GM19463 (cell line): ENCODE measurements around the gene TSPAN15.

ENCODE experiments used
- ATAC-seq: cut with Tn5 transposase; IDR thresholded peaks from one replicate; pipeline ENCODE4 v1.9.1; 2021; ENCODE audit warnings: mild to moderate bottlenecking, moderate library complexity; ENCODE audit not compliant: unreplicated experiment

The TSPAN15 gene

DNA sequence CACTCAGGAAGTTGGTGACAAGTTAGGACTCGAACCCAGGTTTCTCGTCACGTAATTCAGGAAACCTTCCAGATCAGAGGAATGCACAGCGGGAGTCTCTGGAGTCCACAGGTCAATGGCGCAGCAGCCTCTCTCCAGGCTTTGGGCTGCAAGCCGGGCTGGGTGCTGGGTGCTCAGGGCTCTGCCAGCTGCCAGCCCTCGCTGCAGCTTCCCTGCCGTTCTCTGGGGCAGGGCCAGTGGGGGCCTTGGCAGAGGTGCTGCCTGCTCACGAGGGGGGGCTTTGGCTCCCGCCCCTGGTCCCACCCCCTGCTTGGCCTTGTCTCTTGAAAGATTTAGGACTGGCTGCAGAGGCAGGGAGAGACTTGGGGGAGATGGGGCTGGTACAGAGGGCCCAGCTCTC lies 34.6 kb upstream of the TSPAN15 start, which contains the start of gene TACR2:
TSS of gene TACR2 (minus strand) at position 224 of the 400 bp plus-strand sequence. CDS start 595 bp downstream, outside the sequence.
- no peak for ATAC-seq

DNA sequence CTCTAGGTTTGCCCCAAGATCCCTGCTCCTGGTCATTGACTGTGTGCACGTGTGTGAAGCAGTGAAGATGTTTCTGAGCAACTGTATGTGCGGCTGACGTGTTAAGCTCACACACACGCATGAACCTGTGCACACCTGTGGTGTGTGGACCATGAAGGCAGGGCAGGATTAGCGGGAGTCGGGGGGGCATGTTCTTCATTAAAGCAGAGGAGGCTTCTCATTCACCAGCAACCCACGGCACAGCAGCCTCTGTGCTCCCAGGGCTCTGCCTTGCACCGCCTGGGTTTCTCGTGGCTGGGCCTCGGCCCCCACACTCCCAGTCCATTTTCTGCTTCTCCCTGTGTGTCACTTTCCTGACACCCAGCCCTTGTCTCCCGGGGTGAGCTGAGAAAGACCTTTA lies 33.7 kb upstream of the TSPAN15 start:
- ATAC-seq, result no peak

DNA sequence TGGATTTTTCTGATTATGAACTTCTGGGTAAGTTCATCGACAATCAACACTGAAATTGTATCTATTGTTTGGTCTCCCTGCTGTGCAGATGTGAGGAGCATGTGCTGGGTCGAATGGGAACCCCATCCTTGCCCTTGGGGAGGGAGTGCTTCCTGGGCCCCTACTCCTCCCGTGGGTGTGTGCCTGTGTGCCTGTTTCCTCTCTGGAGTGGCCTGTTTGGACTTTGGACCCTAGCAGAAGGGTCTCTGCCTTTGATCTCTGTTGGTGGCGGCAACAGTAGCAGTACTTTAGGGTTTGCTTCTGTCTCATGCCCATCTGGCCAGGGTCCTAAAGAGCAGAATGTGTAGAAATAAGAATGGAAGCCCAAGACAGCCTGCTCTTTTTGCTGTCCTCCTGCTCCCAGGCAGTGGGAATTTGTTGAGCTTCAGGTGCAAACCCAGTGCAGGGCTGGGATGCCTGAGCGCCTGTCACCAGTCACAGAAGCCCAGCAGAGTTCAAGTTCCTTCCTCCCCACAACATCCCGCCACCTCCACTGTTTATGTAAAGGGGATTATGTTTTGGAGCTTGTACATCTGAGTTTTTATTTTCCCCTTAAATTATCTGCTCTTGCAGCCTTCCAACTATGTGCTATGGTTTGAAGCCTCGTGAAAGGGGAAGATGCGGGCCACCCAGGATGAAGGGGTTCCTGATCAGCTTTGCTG lies 33.1 kb upstream of the TSPAN15 start:
- ATAC-seq, result no peak

DNA sequence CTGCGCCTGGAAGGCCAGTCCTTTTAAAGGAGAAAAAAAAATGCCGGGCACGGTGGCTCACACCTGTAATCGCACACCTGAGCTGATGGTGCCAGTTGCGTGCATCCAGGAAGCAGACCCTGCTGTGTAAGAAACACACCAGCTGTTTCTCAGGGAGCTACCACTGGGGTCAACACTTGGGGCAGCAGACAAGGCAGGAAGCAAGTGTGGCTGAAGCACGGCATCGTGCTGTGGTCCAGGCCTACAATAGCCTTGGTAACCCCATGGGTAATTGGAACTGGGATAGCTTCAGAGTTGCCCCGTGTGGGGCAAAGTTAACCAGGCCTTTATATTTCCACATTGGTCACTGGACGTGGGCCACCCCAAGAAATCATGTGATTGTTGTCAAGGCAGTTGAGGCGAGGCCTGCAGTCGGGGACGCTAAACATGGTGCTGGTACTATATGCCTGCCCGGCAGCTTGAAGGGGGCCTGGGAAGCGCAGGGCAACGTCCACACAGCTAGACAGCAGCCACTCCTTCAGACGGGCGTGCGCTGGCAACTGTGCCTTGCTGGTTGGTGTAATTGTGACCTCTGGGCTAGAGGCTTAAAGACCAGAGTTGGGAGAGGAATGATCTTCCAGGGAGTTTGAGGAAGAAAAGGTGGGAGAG lies 32.0 kb upstream of the TSPAN15 start:
- ATAC-seq, result no peak

DNA sequence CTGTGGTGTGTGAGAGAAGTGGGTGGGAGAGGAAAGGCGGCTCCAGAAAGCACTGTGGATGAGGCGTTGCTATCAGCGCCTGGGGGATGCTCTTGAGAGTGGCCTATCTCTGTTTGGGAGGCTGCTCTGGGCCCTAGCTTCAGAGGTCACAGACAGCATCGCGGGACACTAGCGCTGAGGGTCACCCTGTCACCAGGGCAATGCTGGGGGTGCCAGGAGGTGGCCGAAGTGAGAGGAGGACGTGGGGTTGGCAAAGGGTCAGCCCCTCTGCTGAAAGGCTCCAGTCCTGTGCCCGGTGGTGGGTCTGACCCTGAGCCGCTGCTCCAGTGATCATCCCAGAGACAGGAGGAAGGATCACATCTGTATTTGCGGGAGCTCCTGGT lies 31.5 kb upstream of the TSPAN15 start:
- no peak for ATAC-seq

DNA sequence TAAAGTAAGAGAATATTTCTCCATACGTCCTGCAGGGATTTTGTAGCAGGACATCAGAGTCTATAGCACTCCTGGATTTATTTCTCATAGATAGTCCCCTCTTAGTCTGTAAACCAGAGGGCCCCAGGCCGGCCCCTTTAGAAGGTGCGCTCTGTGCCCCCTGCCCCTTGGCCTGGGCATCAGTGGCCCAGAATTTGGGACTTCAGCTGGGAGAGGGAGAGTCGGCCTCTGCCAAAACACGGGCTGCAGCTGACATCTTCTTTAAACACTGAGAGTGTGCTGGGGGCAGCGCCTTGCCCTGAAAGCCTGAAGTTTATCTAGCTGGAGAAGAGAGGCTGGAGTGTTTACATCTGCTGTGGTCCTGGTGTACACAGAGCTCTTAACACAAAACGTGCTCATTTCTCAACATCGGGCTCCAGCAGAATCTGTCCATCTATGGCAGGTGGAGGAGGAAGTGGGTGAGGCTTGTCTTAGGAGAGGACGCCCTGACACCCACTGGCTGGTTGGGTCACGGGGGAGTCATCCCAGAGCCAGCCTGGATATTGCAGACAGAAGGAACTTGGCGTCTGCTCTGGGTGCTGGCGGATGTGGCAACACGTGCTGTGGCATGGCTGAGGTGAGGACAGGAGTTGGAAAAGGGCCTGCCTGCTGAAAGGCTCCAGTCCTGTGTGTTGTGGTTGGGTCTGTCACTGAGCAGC lies 29.5 kb upstream of the TSPAN15 start:
- ATAC-seq, result no peak

DNA sequence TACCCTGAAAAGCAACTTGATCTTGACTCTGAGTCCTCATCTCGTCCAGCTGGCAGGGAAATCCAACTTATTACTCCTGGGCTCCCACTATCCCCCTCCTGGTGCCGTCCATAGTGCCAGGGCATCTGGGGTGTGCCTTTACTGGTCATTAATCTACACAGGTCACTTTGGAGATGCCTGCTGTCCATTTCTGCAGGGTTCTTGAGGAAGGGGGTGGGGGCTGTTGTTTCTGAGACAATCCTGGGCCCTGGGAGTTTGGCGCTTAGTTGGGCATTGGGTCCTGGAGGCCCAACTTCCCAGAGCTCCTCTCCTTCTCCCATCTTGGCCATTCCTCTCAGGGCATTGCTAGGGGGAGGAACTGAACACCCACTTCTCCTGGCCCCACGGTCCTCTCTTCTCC lies 28.6 kb upstream of the TSPAN15 start:
- ATAC-seq, result no peak

DNA sequence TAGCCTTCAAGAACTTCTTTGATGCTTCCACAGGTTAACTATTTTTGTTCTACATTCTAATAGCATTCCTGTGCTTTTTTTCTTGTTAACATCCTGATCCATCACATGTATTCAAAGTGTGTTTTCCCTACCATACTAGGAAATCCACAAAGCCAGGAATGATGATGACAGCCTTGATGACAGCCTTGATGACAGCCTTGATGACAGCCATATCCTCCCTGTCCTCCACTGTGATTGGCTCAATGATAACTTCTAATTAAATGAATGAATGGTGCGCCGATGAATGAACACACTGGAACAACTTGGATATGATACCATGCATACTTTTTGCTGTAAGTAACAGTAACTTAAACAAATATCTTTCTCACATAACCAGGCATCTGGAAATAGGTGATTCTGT lies 26.2 kb upstream of the TSPAN15 start:
- no peak for ATAC-seq

DNA sequence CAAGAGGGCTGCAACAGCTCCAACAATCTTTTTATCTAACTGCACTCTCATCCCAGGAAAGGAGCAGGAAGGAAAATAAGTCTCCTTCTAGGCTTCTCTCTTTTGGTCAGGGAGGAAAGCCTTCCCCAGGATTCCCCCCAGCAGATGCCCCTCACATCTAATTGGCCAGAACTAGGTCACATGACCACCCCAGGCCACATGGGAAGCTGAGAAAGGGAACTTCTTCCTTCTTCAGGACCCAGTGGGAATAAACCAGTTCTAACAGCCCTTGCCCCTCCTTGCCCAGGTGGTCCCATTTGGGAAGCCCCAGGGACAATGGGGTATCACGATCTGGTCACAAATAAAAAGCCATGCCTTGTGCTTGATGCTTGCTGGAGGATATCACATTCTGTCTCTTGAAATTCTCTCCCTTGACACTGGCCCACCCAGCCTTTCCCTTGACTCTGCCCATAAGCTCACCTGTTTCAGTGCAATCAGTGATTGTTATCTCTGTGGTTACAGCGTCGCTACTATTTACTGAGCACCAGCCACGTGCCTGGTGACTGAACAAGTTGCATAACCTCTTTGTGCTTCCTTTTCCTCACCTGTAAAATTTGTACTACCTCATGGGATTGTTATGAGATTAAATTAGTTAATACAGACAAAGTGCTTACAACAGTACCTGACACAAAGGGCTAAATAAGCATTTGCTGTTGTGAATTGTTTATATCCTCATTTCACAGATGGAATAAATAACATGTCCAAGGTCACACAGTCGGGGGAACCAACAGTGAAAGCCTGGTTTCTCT lies 25.6 kb upstream of the TSPAN15 start:
- ATAC-seq, result no peak

DNA sequence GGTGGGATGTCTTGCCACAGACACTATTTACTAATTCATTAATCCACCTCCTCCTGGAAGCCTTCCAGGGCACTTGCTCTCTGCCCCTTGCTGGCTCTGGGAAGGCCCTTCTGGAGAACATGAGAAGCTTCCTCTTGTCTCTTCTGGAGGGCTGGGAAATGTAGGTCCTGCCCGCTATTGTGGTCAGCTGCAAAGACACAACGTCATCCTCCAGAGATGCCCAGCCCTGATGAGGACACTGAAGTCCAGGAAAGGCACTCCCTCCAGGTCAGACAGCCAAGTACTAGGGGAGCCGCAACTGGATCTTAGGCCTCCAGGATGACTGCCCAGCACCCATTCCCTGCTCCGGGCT lies 24.9 kb upstream of the TSPAN15 start:
- no peak for ATAC-seq

DNA sequence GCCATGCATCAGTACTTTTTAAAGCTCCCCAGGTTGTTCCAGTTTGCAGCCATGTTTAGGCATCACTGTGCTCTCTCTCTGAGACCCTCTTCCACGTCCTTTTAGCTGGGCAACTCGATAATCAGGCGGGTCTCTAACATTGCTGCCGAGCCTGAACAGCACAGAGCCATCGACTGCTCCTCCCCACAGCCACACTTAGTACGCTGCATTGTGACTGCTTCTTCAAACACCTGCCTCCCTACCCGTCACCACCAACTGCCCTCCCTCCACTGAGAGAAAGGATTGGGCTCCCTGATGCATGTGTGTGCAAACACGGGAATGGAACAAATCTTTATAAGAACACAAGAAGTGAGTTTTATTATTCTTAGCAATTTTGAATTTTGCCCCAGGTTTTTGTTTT lies 23.1 kb upstream of the TSPAN15 start:
- ATAC-seq, result no peak

DNA sequence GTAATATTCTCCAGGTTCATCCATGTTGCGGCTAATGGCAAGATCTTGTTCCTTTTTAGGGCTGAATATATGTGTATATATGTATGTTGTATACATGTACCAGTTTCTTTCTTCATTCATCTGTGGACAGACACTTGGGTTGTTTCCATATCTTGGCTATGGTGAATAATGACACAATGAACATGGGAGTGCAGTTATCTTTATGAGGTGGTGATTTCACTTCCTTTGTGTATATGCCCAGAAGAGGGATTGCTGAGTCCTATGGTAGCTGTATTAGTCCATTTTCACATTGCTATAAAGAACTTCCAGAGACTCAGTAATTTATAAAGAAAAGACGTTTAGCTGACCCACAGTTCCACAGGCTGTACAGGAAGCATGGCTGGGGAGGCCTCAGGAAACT lies 17.1 kb upstream of the TSPAN15 start:
- ATAC-seq, result no peak

DNA sequence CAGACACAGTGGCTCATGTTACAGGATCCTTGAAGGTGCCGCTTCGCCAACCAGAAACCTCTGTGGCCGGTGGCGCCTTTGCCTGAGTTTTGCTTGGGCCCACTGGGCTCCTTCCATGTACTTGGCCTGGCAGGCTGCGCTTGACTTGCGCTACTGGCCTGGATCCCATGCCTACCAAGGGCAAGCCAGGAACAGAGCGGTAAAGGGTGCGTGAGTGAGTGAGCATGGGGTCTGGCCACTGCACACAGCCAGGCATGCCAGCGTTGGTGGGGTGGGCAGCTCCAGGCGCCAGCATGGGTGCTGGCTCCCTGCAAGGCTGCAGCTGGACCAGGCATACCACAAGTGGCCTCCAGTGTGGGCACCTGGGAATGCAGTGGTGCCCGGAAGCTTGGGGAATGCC lies 16.3 kb upstream of the TSPAN15 start:
- no peak for ATAC-seq

DNA sequence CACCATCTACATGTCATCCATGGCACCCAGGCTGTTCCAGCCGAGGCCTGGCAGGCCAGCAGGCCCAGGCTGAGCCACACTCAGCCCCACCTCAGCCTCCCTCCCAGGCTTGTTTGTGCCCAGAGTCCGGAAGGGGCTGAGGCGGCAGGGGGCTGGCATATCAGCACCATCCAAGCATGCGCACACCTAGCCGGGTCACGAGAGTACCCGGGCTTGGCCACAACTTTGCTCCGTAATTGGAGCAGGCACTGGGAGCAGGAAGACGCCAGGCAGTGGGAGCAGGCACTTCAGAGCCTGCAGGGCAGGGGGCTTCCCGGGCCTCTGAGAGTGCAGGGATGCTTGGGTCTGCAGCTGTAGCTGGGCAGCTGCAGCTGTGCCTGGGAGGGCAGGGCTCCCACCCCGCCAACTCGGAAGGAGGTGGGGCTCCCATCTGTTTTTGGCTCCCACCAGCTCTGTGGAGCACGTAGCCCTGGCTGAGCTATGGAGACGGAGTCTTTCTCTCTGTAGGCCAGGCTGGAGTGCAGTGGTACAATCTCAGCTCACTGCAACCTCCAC lies 15.2 kb upstream of the TSPAN15 start:
- ATAC-seq, result no peak

DNA sequence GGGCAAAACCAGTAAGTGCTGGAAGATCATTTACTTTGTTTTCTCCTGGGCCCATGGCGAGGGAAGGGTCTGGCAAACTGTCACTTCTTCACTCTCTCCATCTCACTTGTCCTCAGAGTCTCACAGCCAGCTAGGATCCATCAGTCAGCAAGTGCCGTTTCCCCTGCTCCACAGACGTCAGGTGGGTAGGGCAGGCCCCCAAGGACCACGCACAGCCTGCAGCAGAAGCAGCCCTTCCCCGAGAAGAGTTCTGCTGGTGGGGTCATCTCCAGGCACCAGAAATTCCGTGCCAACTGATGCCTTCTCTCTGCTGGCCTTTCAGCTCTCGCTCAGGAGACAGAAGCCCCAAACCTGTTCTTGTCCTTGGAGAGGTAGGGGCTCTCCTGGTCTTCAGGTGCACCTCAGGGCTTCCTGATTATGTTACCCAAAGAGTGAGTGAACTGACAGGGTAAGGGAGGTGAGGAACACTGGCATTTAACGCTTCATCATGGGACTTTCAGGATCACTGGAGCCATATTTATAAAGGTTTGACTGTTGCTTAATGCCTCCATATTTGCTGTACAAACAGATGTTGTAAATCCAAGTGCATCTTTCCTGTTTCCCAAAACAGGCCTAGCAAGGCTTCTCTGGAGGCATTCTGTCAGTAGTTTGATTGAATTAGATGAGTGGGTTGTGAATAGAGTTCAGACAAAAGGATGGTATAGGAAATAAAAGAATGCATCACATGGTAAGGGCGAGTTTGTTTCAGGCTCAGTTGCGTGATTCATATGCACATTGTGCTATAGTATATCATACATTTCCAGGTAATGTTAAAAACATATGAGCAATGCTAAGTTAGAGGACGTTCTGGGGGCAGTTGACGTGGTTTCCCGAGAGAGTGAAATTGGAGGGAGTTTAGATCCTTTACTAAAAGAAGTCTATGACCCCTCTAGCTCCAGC lies 13.7 kb upstream of the TSPAN15 start:
- no peak for ATAC-seq

DNA sequence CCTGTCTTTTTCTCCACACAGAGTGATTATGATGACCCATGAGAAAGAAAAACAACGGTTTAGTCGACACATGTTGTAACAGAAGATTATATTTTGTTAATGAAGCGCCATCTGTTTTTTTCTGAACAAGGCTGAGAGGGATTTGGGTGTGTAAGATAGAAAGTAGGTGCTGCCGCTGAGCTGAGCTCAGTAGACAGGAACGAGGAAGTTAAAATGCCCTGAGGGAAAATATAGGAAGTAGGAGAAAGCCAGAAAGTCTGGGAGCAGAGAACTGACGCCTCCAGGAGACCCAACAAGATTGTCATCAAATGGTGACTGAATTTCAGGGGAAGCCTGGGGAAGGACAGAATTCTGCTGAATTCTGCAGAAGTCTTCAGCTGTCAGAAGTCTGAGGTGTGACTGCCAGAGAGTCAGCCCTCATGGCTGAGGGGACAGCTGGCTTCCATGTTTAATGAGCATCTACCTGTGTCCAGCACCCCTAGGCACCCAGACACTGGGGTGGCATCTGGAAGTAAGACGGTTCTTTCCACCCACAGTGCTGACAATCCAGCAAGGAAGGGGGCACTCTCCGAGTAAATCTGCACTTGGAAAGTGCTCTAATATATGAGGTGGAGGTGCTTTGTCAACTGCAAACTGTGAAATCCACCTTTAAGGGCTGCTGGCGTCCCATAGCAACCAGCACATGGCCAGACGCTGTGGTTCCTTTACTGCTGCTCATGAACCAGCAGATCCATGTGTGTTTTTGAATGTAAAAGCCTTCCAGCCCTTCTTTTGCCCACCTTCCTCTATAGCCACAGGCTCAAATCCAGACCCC lies 12.5 kb upstream of the TSPAN15 start:
- ATAC-seq, result no peak

DNA sequence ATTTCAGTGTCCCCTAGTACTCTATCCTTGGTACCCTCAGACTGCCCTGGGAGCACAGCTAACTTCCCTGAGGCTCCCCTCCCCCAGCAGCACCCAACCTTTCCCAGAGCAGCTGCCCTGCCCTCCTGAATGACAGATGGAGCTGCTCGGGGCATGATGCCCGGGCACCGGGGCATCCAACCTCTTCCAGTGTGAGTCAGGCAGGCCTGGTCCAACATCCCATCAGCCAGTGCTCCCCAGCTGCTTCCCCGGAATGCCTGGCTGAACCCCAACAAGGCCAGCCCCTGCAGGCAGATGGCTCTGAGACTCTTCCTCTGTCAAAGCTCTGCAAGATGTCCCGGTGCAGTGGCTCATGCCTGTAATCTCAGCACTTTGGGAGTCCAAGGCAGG lies 11.9 kb upstream of the TSPAN15 start:
- no peak for ATAC-seq

DNA sequence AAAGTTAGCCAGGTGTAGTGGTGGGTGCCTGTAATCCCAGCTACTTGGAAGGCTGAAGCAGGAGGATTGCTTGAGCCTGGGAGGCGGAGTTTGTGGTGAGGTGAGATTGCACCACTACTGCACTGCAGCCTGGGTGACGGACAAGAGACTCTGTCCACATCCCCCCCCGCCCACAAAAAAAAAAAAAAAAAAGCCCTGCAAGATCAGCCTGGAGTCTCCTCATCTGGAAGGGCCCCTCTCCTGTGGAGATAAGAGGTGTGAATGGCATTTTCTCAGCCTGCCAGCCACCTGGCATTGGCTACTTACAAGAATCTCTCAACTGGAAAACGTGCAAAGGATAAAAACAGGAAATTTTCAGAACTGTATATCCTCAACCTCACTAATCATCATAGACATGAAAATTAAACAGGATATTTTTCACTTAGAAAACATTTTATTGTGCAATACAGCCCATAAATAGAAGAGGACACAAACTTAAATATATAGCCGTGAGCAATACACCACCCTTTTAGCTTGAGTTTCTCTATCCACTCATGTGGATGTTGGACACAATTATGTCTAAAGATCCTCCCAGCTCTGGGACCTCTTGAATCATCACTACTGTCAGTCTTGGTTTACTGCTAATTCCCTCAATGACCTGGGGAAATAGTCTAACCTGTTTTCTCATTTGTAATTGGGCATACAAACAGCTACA lies 11.3 kb upstream of the TSPAN15 start:
- no peak for ATAC-seq

DNA sequence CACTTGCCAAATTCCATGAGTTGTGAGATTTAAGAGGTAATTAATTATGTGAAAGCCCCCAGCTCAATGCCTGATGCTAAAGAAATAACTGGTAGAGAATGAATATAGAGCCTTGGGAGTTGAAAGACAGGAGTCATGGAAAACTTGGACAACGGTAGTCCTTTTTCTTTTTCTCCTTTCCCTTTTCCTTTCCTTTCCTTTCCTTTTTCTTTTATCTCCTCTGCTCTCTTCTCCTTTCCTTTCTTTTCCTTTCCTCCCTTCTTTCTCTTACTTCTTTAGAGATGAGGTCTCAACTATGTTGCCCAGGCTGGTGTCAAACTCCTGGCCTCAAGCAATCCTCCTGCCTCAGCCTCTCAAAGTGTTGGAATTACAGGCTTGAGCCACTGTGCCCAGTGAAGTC lies 7.9 kb upstream of the TSPAN15 start:
- ATAC-seq, result no peak
